Measurements from ENCODE around the gene FLRT1.

- TF ChIP-seq CTCF (IDR thresholded peaks at IDR 0.05) (no peak), POLR2A (IDR thresholded peaks at IDR 0.05) (no peak)
These were observed 36.1 kb downstream of the FLRT1 start for GRCh38 chr11:64071849-64072248.

Data from testis (tissue), 2 donors.